ENCODE data around the gene AKR1C2.
"Not testable (repeated sequence)": the region's sequence is repeated elsewhere in the genome, so short reads cannot be mapped to it uniquely, and the experiment has no call there.

Gene AKR1C2

GRCh38 chr10:4984971-4985594 lies 18.6 kb downstream of the AKR1C2 start:
- no peak for DNase-seq

GRCh38 chr10:4984223-4984622 lies 19.4 kb downstream of the AKR1C2 start:
- no peak for DNase-seq

- no peak for DNase-seq
Measured at GRCh38 chr10:4983615-4984216, 19.9 kb downstream of the AKR1C2 start.

GRCh38 chr10:4982764-4983226 lies 20.9 kb downstream of the AKR1C2 start:
- DNase-seq: no peak

GRCh38 chr10:4981722-4982471 lies 21.8 kb downstream of the AKR1C2 start:
- no peak for DNase-seq

GRCh38 chr10:4980793-4981192 lies 22.9 kb downstream of the AKR1C2 start:
- DNase-seq: no peak

GRCh38 chr10:4978870-4979269 lies 24.8 kb downstream of the AKR1C2 start:
- no peak for DNase-seq

- DNase-seq: no peak
Measured at GRCh38 chr10:4977025-4977424, 26.6 kb downstream of the AKR1C2 start.

- not testable (repeated sequence) for DNase-seq
Measured at GRCh38 chr10:4974400-4974799, 29.3 kb downstream of the AKR1C2 start.

- not testable (repeated sequence) for DNase-seq
Measured at GRCh38 chr10:4973294-4973693, 30.4 kb downstream of the AKR1C2 start.

- not testable (repeated sequence) for DNase-seq
Measured at GRCh38 chr10:4972369-4973142, 31.1 kb downstream of the AKR1C2 start.

- not testable (repeated sequence) for DNase-seq
Measured at GRCh38 chr10:4970362-4970761, 33.3 kb downstream of the AKR1C2 start.

- DNase-seq: not testable (repeated sequence)
Measured at GRCh38 chr10:4969289-4969688, 34.4 kb downstream of the AKR1C2 start.

GRCh38 chr10:4967189-4967588 lies 36.5 kb downstream of the AKR1C2 start:
- DNase-seq: not testable (repeated sequence)

- DNase-seq: not testable (repeated sequence)
Measured at GRCh38 chr10:4965763-4966162, 37.9 kb downstream of the AKR1C2 start.

GRCh38 chr10:4963815-4964154 lies 39.9 kb downstream of the AKR1C2 start:
- DNase-seq: not testable (repeated sequence)

GRCh38 chr10:4962876-4963814 lies 40.5 kb downstream of the AKR1C2 start, which contains the start of gene AKR1C1:
AKR1C1 (plus strand) TSS chr10:4963415; CDS start chr10:4963445, 30 bp downstream.
- DNase-seq: not testable (repeated sequence)

GRCh38 chr10:4962308-4962707 lies 41.3 kb downstream of the AKR1C2 start:
- DNase-seq: not testable (repeated sequence)

- not testable (repeated sequence) for DNase-seq
Measured at GRCh38 chr10:4961558-4961957, 42.1 kb downstream of the AKR1C2 start.

- DNase-seq: not testable (repeated sequence)
Measured at GRCh38 chr10:4956955-4957645, 46.6 kb downstream of the AKR1C2 start.

GRCh38 chr10:4956088-4956487 lies 47.6 kb downstream of the AKR1C2 start:
- not testable (repeated sequence) for DNase-seq

All from NCI-H2107 (cell line).